ENCODE measurements around the gene HLX.

Gene HLX

GRCh38 chr1:220926146-220926545 lies 46.9 kb downstream of the HLX start:
- DNase-seq: no peak

GRCh38 chr1:220927442-220927841 lies 48.2 kb downstream of the HLX start:
- no peak for DNase-seq

- no peak for DNase-seq
Measured at GRCh38 chr1:220928320-220928719, 49.1 kb downstream of the HLX start.

- no peak for DNase-seq
Measured at GRCh38 chr1:220928725-220929300, 49.6 kb downstream of the HLX start.

- DNase-seq: no peak
Measured at GRCh38 chr1:220929304-220929703, 50.1 kb downstream of the HLX start.

Data from stimulated activated CD4-positive, alpha-beta T cell treated with anti-CD3 and anti-CD28 coated beads, Interleukin-15, amount 100 ng/mL, for 24 hours (primary cell).